CD8-positive, alpha-beta memory T cell (primary cell): ENCODE results near the gene ING4. TPM values are rescaled to one million over a fixed set of nuclear protein-coding genes. Genes with fewer than 3 reads are reported as not detected.

Experiments
- CTCF ChIA-PET: fragments of 350-600 bp; sonication (Branson Sonifier 250); formaldehyde crosslinking; loops from one replicate; lab custom pipeline; 2021; ENCODE audit warnings: antibody characterized with exemption; lab: Charles Lee
- POLR2A ChIA-PET: fragments of 350-600 bp; sonication (Branson Sonifier 250); formaldehyde crosslinking; loops from one replicate; lab custom pipeline; 2021; ENCODE audit warnings: antibody characterized with exemption; lab: Charles Lee
- DNase-seq, 5 donors: peaks; one replicate each; pipeline versions ENCODE4 v3.0.0 to v3.0.0-alpha.2; 2020 to 2022; ENCODE audit warnings: mixed read lengths in 1 of 5
- H3K27ac ChIP-seq: one replicate; pipeline ENCODE4 v1.7.0; 2013; ENCODE audit warnings: low read depth, mild to moderate bottlenecking, low read length, moderate library complexity
- H3K27me3 ChIP-seq: 2 replicates; pipeline ENCODE4 v1.7.0; 2013; ENCODE audit warnings: low read length, mild to moderate bottlenecking; ENCODE audit not compliant: insufficient read depth, poor library complexity, severe bottlenecking
- H3K36me3 ChIP-seq: 2 replicates; pipeline ENCODE4 v1.7.0; 2013; ENCODE audit warnings: mild to moderate bottlenecking, low read length, moderate library complexity; ENCODE audit not compliant: insufficient read depth
- H3K4me1 ChIP-seq: 2 replicates; pipeline ENCODE4 v1.7.0; 2013; ENCODE audit warnings: mild to moderate bottlenecking, low read length, moderate library complexity; ENCODE audit not compliant: insufficient read depth
- H3K4me3 ChIP-seq: 2 replicates; pipeline ENCODE4 v1.7.0; 2013; ENCODE audit warnings: mild to moderate bottlenecking, low read length
- H3K9me3 ChIP-seq: 2 replicates; pipeline ENCODE4 v1.7.0; 2013; ENCODE audit warnings: mild to moderate bottlenecking, low read length
- H3K27ac Mint-ChIP-seq, 8 donors: one replicate each; pipeline ENCODE4 v1.8.0; 2020 to 2021; ENCODE audit warnings: mixed read lengths in 8 of 8, mild to moderate bottlenecking in 6 of 8, inconsistent platforms in 3 of 8, moderate library complexity in 3 of 8
- H3K27me3 Mint-ChIP-seq, 2 donors: one replicate each; pipeline ENCODE4 v1.8.0; 2020 to 2021; ENCODE audit warnings: mixed read lengths in 2 of 2, mild to moderate bottlenecking in 1 of 2, moderate library complexity in 1 of 2
- H3K36me3 Mint-ChIP-seq, 3 donors: one replicate each; pipeline ENCODE4 v1.8.0; 2020 to 2021; ENCODE audit warnings: mixed read lengths in 3 of 3, inconsistent platforms in 1 of 3, mild to moderate bottlenecking in 1 of 3
- H3K4me1 Mint-ChIP-seq, 3 donors: one replicate each; pipeline ENCODE4 v1.8.0; 2020 to 2021; ENCODE audit warnings: mixed read lengths in 3 of 3, inconsistent platforms in 1 of 3, mild to moderate bottlenecking in 1 of 3
- H3K4me3 Mint-ChIP-seq, 7 donors: one replicate each; pipeline ENCODE4 v1.8.0; 2020 to 2021; ENCODE audit warnings: mixed read lengths in 7 of 7, mild to moderate bottlenecking in 6 of 7, moderate library complexity in 4 of 7, inconsistent platforms in 2 of 7
- H3K9me3 Mint-ChIP-seq, 5 donors: one replicate each; pipeline ENCODE4 v1.8.0; 2020 to 2022; ENCODE audit warnings: mixed read lengths in 5 of 5, mild to moderate bottlenecking in 3 of 5, moderate library complexity in 2 of 5, inconsistent platforms in 1 of 5
- polyA plus RNA-seq: library from polyadenylated mRNA; unstranded; fragments of 300-500 nt; fragmentation: Illumina TruSeq; gene quantifications from one replicate; pipeline ENCODE4 v1.2.3, GENCODE V29; 2021
- total RNA-seq, 2 experiments: library from RNA; stranded (reverse); gene quantifications; one replicate each; pipeline ENCODE4 v1.2.3, GENCODE V29; 2021

The ING4 gene
- total and polyA plus RNA-seq, 3 experiments from 2014 or later, result 17.4 to 80.3 (median 18.5) TPM

DNA sequence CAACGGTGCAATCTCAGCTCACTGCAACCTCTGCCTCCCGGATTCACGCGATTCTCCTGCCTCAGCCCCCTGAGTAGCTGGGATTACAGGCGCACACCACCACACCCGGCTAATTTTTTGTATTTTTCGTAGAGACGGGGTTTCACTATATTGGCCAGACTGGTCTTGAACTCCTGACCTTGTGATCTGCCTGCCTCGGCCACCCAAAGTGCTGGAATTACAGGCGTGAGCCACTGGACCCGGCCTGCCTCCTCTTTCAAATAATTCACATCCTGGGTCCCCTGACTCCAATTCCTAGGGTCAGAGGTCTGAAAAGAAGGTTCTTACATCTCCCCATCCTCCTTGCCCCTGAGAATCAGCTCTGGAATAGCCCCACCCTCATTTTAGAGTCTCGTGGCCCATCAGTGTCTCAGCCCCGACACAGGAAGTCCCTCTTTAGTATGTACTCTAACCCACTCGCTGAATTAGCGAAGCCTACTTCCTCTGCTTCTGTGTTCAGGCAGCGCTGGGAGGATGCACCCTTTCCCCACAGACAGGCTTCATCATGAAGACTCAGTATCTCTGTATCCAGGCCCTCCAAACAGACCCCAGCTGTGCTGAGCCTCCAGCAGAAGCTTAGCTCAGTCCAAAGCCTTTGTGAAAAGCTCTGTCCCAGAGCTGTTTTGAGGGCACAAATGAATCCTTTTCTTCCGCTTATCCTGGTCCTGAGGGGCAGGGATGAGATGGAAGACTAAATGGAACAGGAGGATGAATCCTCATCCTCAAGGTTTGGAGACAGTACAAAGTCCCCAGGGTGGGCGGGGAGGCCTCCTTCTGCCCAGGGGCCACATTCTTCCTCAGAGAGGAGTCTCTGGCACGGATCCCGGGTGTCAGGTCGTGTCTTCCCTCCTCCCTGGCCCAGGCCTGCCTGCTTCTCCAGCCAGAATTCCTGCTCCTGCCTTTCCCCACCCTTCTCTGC is 30.6 kb downstream of the ING4 start:
- CTCF ChIA-PET, result interaction anchor here (1.1 to 3.1 kb wide), 4 partner anchors 11 to 120 kb away, joined by 3 to 9 read pairs (median 4); partner anchors contain the start of gene MLF2
- H3K9me3 ChIP-seq, result no peaks in the 10 kb centered on the region
- POLR2A ChIA-PET, result interaction anchor here (1.2 to 2.1 kb wide), 3 partner anchors 19 to 142 kb away, joined by 3 to 15 read pairs (median 10); partner anchors contain the start of gene ZNF384
- H3K27me3 ChIP-seq, result no peaks in the 10 kb centered on the region
- Mint-ChIP-seq H3K9me3 (no peaks in the 10 kb centered on the region), H3K4me3 (peak overlapping the region; percentile 82 to 95 (median 92)), H3K27me3 (no peaks in the 10 kb centered on the region), H3K4me1 (peaks cover 64 to 74% (median 66%) of the 10 kb centered on the region in 3 donors), H3K36me3 (peaks cover 0 to 12% (median 0%) of the 10 kb centered on the region in 3 donors), H3K27ac (peak overlapping the region; percentile 92 to 100 (median 98))
- no peaks in the 10 kb centered on the region for H3K36me3 ChIP-seq
- DNase-seq, result peak; percentile 30 to 69 (median 56)
- H3K4me1 ChIP-seq, result peaks cover 48% of the 10 kb centered on the region
- peak overlapping the region; percentile 67 for H3K4me3 ChIP-seq
- peak overlapping the region; percentile 60 for H3K27ac ChIP-seq

DNA sequence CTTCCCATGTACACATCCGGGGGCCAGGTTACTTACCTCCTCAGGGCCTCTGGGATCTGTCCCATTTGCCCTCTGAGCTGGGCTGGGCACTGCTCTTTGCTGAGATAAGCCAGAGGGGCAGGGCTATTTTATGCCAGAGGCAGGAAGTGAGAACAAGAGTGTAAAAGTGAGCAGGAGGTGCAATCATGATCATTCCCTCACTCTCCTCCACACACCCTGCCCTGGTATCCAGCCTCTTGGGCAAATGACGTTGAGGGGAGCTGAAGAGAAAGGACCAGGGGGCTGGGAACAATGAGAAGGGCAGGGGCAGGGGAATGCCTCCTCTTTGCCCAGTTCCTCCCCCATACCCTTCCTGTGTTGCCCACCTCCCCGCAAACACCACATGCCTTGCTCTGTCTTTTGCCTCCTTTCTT is 31.4 kb downstream of the ING4 start:
- H3K9me3 ChIP-seq, result no peaks in the 10 kb centered on the region

DNA sequence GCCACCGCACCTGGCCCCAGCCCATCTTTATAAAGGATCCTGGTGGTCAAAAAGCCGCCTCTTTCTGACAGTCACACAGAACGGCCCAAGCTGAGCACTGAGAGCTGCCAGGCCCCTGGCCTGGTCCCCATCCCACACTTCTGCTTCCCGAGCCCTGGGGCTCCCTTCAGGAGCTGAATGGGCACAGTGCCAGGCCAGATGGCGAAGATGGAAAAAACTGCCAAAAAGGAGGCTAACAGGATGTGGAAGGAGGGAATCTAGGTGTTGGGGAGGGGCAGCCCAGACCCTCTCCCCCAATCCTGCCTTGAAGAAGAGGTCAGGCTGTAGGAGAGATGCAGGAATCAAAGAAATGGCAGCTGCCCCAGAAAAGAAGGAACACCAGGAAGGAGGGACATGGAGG is 32.2 kb downstream of the ING4 start:
- ChIA-PET CTCF (interaction anchor here (1.4 to 3.1 kb wide), 2 partner anchors 9 to 123 kb away, joined by 3 to 9 read pairs; no protein-coding TSS in a partner anchor), POLR2A (interaction anchor here (0.7 to 2.1 kb wide), 4 partner anchors 18 to 93 kb away, joined by 3 to 15 read pairs (median 6); partner anchors contain the start of genes COPS7A and ZNF384)
- Histone ChIP-seq H3K4me3 (peak overlapping the region; percentile 67), H3K36me3 (no peaks in the 10 kb centered on the region), H3K27me3 (no peaks in the 10 kb centered on the region), H3K4me1 (peaks cover 59% of the 10 kb centered on the region), H3K27ac (peak overlapping the region; percentile 24), H3K9me3 (no peaks in the 10 kb centered on the region)
- peaks cover 0 to 18% (median 0%) of the 10 kb centered on the region in 3 donors for H3K36me3 Mint-ChIP-seq
- DNase-seq, result no peak
- peak overlapping the region; percentile 82 to 95 (median 92) for H3K4me3 Mint-ChIP-seq
- peaks cover 63 to 76% (median 68%) of the 10 kb centered on the region in 3 donors for H3K4me1 Mint-ChIP-seq
- H3K9me3 Mint-ChIP-seq, result no peaks in the 10 kb centered on the region
- no peaks in the 10 kb centered on the region for H3K27me3 Mint-ChIP-seq
- peak overlapping the region; percentile 92 to 100 (median 98) for H3K27ac Mint-ChIP-seq

More for the DNA sequence above, 31.4 kb downstream of the ING4 start:
- peaks cover 0 to 14% (median 0%) of the 10 kb centered on the region in 3 donors for H3K36me3 Mint-ChIP-seq
- H3K27me3 Mint-ChIP-seq, result no peaks in the 10 kb centered on the region
- CTCF ChIA-PET, result interaction anchor here (1.1 to 3.1 kb wide), 2 partner anchors 10 to 13 kb away, joined by 4 to 9 read pairs; no protein-coding TSS in a partner anchor
- H3K27ac ChIP-seq, result peak overlapping the region; percentile 60
- peaks cover 55% of the 10 kb centered on the region for H3K4me1 ChIP-seq
- H3K27ac Mint-ChIP-seq, result peak overlapping the region; percentile 92 to 100 (median 98)
- no peaks in the 10 kb centered on the region for H3K36me3 ChIP-seq
- POLR2A ChIA-PET, result interaction anchor here (0.7 to 2.1 kb wide), 4 partner anchors 19 to 142 kb away, joined by 3 to 15 read pairs (median 6); partner anchors contain the start of genes COPS7A and ZNF384
- peaks cover 67 to 79% (median 71%) of the 10 kb centered on the region in 3 donors for H3K4me1 Mint-ChIP-seq
- DNase-seq, result peak in 2 of 5 donors; percentile 37 to 54
- H3K4me3 ChIP-seq, result peak overlapping the region; percentile 67
- H3K9me3 Mint-ChIP-seq, result no peaks in the 10 kb centered on the region
- H3K27me3 ChIP-seq, result no peaks in the 10 kb centered on the region
- H3K4me3 Mint-ChIP-seq, result peak overlapping the region; percentile 82 to 95 (median 92)

GRCh38 chr12:6627616-6628015 is 35.3 kb downstream of the ING4 start:
- ChIA-PET POLR2A (interaction anchor here (0.6 to 1.4 kb wide), 2 partner anchors 8 to 30 kb away, joined by 3 read pairs; partner anchors contain the start of gene LPAR5), CTCF (interaction anchor here (0.8 to 1.8 kb wide), 6 partner anchors 9 to 198 kb away, joined by 3 to 9 read pairs (median 4); partner anchors contain the start of gene MLF2)
- Histone ChIP-seq H3K27me3 (no peaks in the 10 kb centered on the region), H3K36me3 (no peaks in the 10 kb centered on the region), H3K4me1 (peaks cover 43% of the 10 kb centered on the region), H3K27ac (peak overlapping the region; percentile 31), H3K9me3 (no peaks in the 10 kb centered on the region), H3K4me3 (peak overlapping the region; percentile 71)
- no peaks in the 10 kb centered on the region for H3K9me3 Mint-ChIP-seq
- H3K27me3 Mint-ChIP-seq, result no peaks in the 10 kb centered on the region
- H3K27ac Mint-ChIP-seq, result peak overlapping the region; percentile 54 to 96 (median 90)
- peaks cover 0 to 30% (median 0%) of the 10 kb centered on the region in 3 donors for H3K36me3 Mint-ChIP-seq
- H3K4me1 Mint-ChIP-seq, result peaks cover 39 to 60% (median 51%) of the 10 kb centered on the region in 3 donors
- peak in 4 of 5 donors; percentile 41 to 69 (median 60) for DNase-seq
- peak overlapping the region; percentile 79 to 91 (median 85) for H3K4me3 Mint-ChIP-seq

GRCh38 chr12:6626654-6627283 is 36.1 kb downstream of the ING4 start:
- POLR2A ChIA-PET, result interaction anchor here (1.4 kb wide), 1 partner anchor 9 kb away, joined by 3 read pairs; the partner anchor contains the start of gene LPAR5
- peak overlapping the region; percentile 71 for H3K4me3 ChIP-seq

DNA sequence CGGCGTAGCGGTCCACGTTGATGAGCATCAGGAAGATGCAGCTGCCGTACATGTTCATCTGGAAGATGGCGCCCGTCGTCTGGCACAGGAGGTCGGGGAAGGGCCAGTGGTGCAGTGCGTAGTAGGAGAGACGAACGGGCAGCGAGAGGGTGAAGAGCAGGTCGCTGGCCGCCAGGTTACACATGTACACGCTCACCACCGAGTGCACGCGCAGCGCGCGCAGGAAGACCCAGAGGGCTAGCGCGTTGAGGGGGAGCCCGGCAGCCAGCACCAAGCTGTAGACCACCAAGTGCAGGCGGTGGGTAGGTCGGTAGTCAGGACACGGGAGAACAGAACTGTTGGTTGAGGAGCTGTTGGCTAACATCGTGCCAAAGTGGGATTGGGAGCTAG is 42.0 kb downstream of the ING4 start:
- peaks cover 0 to 42% (median 9%) of the 10 kb centered on the region in 3 donors for H3K36me3 Mint-ChIP-seq
- Histone ChIP-seq H3K4me3 (no peak overlapping the region), H3K36me3 (peaks cover 6% of the 10 kb centered on the region), H3K4me1 (no peaks in the 10 kb centered on the region), H3K27me3 (no peaks in the 10 kb centered on the region), H3K9me3 (no peaks in the 10 kb centered on the region), H3K27ac (no peak overlapping the region)
- POLR2A ChIA-PET, result interaction anchor here (1.1 to 1.8 kb wide), 3 partner anchors 13 to 68 kb away, joined by 3 to 11 read pairs (median 9); partner anchors contain the start of genes LPAR5 and ZNF384
- CTCF ChIA-PET, result interaction anchor here (0.8 to 2.9 kb wide), 8 partner anchors 10 to 323 kb away, joined by 3 to 12 read pairs (median 6); partner anchors contain the start of genes C12orf57, MLF2, RNU7-1 and ZNF384
- H3K4me3 Mint-ChIP-seq, result peak overlapping the region in 4 of 7 donors; percentile 27 to 71 (median 42)
- no peaks in the 10 kb centered on the region for H3K27me3 Mint-ChIP-seq
- peak overlapping the region in 5 of 8 donors; percentile 46 to 85 (median 78) for H3K27ac Mint-ChIP-seq
- H3K9me3 Mint-ChIP-seq, result no peaks in the 10 kb centered on the region
- peaks cover 6 to 38% (median 18%) of the 10 kb centered on the region in 3 donors for H3K4me1 Mint-ChIP-seq
- no peak for DNase-seq

More at GRCh38 chr12:6626654-6627283, 36.1 kb downstream of the ING4 start:
- H3K9me3 ChIP-seq, result no peaks in the 10 kb centered on the region
- Mint-ChIP-seq H3K27ac (peak overlapping the region; percentile 55 to 96 (median 86)), H3K4me1 (peaks cover 32 to 52% (median 43%) of the 10 kb centered on the region in 3 donors), H3K27me3 (no peaks in the 10 kb centered on the region), H3K4me3 (peak overlapping the region; percentile 46 to 91 (median 85)), H3K36me3 (peaks cover 0 to 28% (median 0%) of the 10 kb centered on the region in 3 donors), H3K9me3 (no peaks in the 10 kb centered on the region)
- peak overlapping the region; percentile 31 for H3K27ac ChIP-seq
- peak in 1 of 5 donors; percentile 45 for DNase-seq
- no peaks in the 10 kb centered on the region for H3K36me3 ChIP-seq
- CTCF ChIA-PET, result interaction anchor here (0.8 to 1.8 kb wide), 3 partner anchors 14 to 126 kb away, joined by 3 to 9 read pairs (median 3); partner anchors contain the start of gene MLF2
- H3K4me1 ChIP-seq, result peaks cover 35% of the 10 kb centered on the region
- H3K27me3 ChIP-seq, result no peaks in the 10 kb centered on the region
